GM12864 (cell line): ENCODE data around the gene CBX7.

ENCODE experiments used
- DNase-seq: peaks from one replicate; pipeline ENCODE4 v3.0.0-alpha.2; 2011; ENCODE audit warnings: low read depth
- H3K4me3 ChIP-seq: 2 replicates; pipeline ENCODE4 v1.5.1; 2011; ENCODE audit warnings: mild to moderate bottlenecking, low read depth, low read length, control low read depth
- TF ChIP-seq, protein P1 (sequence below): IDR thresholded peaks from 2 replicates; pipeline ENCODE4 v1.5.1; 2011; ENCODE audit warnings: low read depth, mild to moderate bottlenecking, moderate library complexity, low read length, control low read depth, inconsistent platforms; ENCODE audit errors: missing control alignments

Gene CBX7

DNA sequence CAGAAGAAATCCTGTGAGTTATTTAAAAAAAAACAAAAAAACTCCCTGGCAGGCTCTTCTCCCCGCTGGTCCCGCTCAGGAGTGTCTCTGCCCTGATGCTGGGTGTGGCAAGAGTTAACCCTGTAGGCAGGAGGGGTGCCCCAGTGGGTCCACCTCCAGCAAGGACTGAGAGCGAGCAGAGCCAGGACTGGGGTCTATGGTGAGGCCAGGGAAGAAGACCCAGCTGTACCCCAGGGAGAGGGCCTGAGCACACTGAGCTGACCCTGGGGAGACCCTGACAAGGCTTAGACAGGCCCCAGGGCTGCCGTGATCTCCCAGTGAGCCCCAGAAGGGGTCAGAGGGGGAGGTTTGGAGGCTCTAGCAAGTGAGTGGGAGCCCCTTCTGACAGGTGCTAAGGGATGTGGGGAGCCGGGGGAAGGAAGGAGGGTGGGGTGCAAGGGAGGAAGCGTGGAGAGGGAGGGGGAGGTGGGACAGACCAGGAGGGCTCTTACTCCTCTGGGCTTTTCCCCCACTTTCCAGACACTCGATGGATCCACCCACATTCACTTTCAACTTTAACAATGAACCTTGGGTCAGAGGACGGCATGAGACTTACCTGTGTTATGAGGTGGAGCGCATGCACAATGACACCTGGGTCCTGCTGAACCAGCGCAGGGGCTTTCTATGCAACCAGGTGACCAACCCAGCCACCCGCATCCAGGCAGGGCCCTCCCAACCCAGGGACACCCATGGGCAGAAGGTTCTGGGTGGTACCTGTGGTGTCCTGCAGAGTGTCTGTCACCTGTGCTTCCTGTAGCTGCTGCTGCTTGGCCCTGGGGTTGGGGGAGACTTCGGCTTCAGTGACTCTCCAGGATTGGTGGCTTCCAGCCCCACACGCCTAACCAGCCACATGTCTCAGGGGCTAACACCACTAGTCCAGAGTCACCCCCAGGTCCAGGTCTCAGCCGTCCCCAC lies 69.0 kb downstream of the CBX7 start:
- DNase-seq, result no peak
- H3K4me3 ChIP-seq, result no peak overlapping the region
- TF ChIP-seq, protein P1, sequence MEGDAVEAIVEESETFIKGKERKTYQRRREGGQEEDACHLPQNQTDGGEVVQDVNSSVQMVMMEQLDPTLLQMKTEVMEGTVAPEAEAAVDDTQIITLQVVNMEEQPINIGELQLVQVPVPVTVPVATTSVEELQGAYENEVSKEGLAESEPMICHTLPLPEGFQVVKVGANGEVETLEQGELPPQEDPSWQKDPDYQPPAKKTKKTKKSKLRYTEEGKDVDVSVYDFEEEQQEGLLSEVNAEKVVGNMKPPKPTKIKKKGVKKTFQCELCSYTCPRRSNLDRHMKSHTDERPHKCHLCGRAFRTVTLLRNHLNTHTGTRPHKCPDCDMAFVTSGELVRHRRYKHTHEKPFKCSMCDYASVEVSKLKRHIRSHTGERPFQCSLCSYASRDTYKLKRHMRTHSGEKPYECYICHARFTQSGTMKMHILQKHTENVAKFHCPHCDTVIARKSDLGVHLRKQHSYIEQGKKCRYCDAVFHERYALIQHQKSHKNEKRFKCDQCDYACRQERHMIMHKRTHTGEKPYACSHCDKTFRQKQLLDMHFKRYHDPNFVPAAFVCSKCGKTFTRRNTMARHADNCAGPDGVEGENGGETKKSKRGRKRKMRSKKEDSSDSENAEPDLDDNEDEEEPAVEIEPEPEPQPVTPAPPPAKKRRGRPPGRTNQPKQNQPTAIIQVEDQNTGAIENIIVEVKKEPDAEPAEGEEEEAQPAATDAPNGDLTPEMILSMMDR, result no peak

DNA sequence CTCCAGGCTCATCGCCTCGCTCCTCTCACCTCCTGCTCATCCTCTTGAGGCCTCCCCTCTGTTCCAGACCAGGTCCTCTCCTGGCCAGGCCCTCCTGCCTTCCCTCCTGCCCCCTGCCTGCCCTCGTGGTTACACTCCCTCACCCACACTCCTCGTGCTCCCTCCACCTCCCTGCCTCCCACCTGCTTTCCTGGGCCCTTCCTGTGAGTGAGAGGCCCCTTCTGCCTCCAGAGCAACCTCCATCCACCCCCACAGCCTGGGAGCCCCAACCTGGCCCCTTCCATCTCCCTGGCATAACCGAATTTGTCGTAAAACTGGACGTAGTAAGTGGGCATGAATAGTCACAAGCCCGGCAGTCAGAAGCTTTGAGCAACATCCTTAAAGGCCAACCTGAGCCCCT lies 70.9 kb downstream of the CBX7 start:
- no peak overlapping the region for H3K4me3 ChIP-seq
- no peak for DNase-seq
- TF ChIP-seq, protein P1, result no peak

GRCh38 chr22:39081016-39081415 lies 71.5 kb downstream of the CBX7 start:
- no peak overlapping the region for H3K4me3 ChIP-seq
- TF ChIP-seq, protein P1, result no peak
- no peak for DNase-seq
